NCI-H1105 (cell line): ENCODE data around the gene CPHXL.

Experiments used
- DNase-seq: peaks from one replicate; lab custom pipeline; 2025; lab: John Stamatoyannopoulos, UW

CPHXL gene

GRCh38 chr16:75701361-75701760, 24.9 kb downstream of the CPHXL start, which contains the start of gene DUXB:
TSS of gene DUXB (minus strand) at chr16:75701461. CDS start at chr16:75701418, 43 bp downstream.
- DNase-seq, result no peak

DNA sequence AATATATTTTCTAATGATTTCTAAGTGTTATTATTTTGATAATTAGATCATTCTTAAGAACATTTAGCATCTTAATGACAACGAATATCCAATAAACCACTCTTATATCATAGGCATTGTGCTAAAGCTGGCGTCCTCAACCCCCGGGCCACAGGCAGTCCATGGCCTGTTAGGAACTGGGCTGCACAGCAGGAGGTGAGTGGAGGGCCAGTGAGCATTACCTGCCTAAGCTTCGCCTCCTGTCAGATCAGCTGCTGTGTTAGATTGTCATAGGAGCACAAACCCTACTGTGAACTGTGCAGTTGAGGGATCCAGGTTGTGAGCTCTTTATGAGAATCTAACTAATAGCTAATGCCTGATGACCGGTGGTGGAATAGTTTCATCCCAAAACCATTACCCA, 28.7 kb downstream of the CPHXL start:
- DNase-seq, result no peak

DNA sequence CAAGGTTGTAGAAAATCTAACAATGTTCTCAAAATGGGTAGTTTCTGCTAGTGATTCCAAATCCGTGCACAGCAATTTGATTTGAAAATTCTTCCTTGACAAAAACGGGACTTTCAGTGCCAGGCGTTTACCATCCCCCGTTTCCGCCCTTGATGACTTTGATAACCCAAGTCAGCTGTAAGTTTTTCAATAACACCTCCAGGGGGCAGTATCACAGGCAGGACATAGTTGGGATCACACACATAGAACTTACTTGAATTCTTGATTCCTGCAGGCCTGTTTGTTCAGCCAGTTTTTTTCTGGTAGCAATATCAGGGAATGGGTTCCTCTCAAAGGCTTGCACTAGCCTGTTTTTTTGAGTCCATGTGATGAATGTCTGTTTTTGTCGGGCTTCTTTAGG, 30.6 kb downstream of the CPHXL start:
- no peak for DNase-seq

DNA sequence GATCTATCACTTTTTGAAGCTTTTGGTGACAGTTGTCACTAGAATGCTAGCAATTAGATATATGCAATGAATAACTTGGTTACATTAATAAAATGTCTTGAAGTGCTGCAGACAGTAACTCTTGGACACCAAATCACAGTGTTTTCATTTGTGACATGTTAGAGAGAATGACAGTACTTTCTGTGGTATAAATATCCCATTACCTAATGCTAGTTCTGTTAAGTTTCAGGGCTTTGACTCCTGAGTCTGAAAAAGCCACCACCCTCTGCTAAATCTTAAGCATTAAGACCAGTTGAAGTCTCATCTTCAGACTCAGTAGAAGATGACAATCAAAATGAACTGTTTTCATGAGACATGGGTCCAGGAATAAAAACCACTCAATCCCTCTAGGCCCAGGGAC, 38.9 kb downstream of the CPHXL start:
- no peak for DNase-seq

- DNase-seq, result no peak
Observed at GRCh38 chr16:75682308-75682707, 44.0 kb downstream of the CPHXL start.

- DNase-seq, result no peak
Observed at GRCh38 chr16:75679366-75679765, 46.9 kb downstream of the CPHXL start.

GRCh38 chr16:75676909-75677308, 49.4 kb downstream of the CPHXL start, which contains the start of gene CPHXL2:
TSS of gene CPHXL2 (minus strand) at chr16:75677009. CDS start at chr16:75676999, 10 bp downstream.
- no peak for DNase-seq

GRCh38 chr16:75667503-75667902, 58.8 kb downstream of the CPHXL start:
- DNase-seq, result no peak
